NCI-H748 treated with DMSO at 0.1 percent for 48 hours (cell line): ENCODE data around the gene CBARP.
"Not testable (repeated sequence)": the region's sequence is repeated elsewhere in the genome, so short reads cannot be mapped to it uniquely, and the experiment has no call there.

Experiments used
- DNase-seq: peaks from one replicate; lab custom pipeline; 2025; lab: John Stamatoyannopoulos, UW

CBARP gene

GRCh38 chr19:1252221-1252820, 14.5 kb upstream of the CBARP start:
- no peak for DNase-seq

DNA sequence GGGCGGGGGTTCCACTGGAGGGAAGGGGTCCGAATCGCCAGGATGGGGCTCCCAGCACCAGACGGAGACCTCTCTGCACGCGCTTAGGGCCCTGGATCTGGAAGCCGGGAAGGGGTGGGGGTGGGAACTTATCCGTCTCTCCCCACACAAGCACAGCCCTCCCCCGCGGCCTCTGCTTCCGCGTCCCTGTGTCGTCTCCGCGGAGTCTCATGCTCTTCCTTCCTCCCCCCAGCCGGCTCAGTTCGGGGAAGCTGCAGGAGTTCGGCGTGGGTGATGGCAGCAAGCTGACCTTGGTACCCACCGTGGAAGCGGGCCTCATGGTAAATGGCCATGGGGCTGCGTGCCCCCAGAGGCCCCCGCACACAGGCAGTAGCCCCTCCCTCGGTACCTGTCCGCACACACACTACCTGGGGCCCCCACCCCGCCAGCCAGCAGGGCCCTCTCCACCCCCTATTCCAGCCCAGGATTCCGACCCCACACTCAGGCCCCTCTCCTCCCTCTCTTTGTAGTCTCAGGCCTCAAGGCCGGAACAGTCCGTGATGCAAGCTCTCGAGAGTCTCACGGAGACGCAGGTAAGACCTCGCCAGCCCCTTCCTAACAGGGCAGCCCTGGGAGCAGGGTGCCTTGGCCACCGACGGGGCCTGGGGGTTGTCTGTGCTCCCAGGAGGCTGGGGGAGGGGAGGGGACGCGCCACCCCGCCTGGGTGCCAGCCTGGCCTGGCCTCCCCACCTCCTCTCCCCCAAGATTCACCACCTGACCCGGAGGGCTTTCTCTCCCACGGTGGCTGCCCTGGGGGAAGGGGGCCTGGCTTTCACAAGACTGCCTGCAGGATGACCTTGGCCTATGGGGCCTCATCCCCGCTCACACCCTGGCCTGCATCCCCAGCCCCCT, 13.8 kb upstream of the CBARP start:
- DNase-seq: no peak

- DNase-seq: no peak
Observed at GRCh38 chr19:1250437-1251260, 12.8 kb upstream of the CBARP start.

- no peak for DNase-seq
Observed at GRCh38 chr19:1249990-1250436, 12.2 kb upstream of the CBARP start.

- peak; percentile 86 for DNase-seq
Observed at GRCh38 chr19:1249298-1249989, 11.6 kb upstream of the CBARP start.

DNA sequence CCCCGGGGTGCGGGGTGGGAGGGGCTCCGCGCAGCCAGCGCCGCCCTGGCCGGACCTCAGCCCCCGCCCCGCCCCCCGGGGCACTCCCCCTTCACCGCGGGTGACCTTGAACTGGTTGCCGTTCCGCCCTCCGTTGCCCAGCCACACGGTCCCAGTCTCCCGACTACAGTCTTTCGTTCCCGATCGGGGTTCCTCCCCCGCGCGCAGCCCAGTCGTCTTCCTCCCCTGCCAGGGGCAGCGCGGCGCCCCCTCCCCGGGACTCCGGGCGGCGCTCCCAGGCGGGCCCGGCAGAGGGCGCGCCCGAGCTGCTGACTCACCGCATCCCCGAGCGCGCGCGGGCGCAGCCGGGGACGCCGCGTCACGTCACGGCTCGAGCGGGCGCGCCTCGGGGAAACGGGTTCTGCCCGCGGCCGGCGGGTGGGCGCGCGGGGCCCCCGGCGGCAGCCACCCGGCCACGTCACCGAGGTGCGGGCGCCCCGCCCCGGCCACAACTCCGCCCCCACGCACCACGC, 11.0 kb upstream of the CBARP start:
- DNase-seq: peak; percentile 59

- DNase-seq: peak; percentile 59
Observed at GRCh38 chr19:1248139-1248785, 10.5 kb upstream of the CBARP start, which contains the start of gene MIDN. TSS of gene MIDN (plus strand) at chr19:1248583. CDS start at chr19:1250297, 1,714 bp downstream.

DNA sequence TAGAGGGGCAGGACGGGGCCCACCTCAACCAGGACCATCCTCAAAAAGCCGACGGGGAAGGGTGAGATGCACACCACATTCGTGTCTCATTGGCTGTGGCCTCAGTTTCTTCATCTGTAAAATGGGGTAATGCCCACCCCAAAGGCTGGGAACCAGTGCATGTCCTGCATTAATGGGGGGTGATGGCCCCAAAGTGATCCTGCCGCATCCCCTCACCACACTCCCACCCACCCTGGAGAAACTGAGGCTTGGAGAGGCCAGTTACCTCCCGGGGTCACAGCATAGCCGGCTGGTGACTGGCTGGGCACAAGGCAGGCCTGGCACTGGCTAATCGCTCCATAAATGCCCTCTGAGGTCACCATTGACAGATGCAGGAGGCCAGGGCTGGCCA, 9.9 kb upstream of the CBARP start:
- DNase-seq: no peak

GRCh38 chr19:1246265-1247087, 8.7 kb upstream of the CBARP start:
- DNase-seq: not testable (repeated sequence)

- DNase-seq: no peak
Observed at GRCh38 chr19:1245494-1246264, 7.9 kb upstream of the CBARP start.

DNA sequence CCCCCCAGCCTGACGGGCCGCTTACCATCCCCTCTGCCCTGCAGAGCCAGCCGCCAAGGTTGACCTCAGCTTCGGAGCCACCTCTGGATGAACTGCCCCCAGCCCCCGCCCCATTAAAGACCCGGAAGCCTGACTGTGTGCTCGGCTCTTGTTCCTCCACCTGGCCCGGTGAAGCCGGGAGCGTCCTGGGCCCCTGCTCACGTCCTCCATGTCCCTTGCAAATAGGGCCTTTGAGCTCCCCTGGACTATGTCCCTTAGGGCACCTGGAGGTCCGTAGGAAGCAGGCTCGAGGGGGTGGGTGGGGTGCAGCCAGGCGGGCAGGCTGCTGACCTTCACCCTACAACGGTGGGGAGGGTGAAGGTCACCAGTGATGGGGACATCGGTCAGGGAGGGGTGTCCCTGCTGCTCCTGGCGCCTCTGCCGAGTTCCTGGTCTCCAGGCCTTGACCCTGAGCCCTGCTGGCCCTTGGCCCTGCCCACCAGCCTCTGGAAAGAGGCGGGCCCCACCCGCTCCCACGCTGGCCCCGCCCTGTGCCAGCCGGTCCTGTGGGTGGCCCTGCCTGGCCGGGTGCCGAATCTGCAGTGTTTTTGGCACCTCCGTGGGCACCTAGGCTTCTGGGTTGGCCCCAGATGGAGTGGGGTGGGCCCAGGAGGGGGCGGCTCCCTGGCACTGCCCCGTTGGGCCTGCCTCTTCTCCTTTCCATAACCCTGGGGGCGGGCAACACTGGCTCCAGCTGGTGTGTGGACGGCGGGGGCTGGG, 7.1 kb upstream of the CBARP start:
- no peak for DNase-seq

DNA sequence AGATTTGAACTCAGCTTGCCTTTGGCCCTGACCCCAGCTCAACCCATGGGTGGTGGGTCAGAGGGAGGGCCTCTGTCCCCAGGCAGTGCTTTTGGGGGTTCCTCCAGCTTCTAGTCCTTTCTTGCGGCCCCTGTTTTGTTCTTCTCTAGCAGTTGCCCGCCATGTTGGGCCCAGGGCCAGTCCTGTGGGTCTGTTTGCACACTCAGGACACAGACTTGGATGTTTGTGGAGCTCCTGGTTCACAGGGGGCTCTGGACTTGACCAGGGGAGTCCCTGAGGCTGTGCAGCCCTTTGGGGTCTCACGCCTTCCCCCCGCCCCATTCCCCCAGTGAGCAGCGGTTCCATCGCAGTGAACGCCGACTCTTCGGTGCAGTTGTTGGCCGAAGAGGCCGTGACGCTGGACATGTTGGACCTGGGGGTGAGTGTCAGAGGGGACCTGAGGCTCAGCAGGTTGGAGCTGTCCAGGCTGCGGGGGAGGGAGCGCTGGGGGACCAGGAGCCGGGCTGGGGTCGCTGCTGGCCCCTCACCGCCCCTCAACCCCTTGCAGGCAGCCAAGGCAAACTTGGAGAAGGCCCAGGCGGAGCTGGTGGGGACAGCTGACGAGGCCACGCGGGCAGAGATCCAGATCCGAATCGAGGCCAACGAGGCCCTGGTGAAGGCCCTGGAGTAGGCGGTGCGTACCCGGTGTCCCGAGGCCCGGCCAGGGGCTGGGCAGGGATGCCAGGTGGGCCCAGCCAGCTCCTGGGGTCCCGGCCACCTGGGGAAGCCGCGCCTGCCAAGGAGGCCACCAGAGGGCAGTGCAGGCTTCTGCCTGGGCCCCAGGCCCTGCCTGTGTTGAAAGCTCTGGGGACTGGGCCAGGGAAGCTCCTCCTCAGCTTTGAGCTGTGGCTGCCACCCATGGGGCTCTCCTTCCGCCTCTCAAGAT, 6.2 kb upstream of the CBARP start:
- no peak for DNase-seq

- DNase-seq: peak; percentile 55
Observed at GRCh38 chr19:1241417-1242095, 3.8 kb upstream of the CBARP start, which contains the start of gene ATP5F1D. TSS of gene ATP5F1D (plus strand) at chr19:1241751. CDS start at chr19:1241851, 100 bp downstream.

- DNase-seq: no peak
Observed at GRCh38 chr19:1240925-1241324, 3.1 kb upstream of the CBARP start.

DNA sequence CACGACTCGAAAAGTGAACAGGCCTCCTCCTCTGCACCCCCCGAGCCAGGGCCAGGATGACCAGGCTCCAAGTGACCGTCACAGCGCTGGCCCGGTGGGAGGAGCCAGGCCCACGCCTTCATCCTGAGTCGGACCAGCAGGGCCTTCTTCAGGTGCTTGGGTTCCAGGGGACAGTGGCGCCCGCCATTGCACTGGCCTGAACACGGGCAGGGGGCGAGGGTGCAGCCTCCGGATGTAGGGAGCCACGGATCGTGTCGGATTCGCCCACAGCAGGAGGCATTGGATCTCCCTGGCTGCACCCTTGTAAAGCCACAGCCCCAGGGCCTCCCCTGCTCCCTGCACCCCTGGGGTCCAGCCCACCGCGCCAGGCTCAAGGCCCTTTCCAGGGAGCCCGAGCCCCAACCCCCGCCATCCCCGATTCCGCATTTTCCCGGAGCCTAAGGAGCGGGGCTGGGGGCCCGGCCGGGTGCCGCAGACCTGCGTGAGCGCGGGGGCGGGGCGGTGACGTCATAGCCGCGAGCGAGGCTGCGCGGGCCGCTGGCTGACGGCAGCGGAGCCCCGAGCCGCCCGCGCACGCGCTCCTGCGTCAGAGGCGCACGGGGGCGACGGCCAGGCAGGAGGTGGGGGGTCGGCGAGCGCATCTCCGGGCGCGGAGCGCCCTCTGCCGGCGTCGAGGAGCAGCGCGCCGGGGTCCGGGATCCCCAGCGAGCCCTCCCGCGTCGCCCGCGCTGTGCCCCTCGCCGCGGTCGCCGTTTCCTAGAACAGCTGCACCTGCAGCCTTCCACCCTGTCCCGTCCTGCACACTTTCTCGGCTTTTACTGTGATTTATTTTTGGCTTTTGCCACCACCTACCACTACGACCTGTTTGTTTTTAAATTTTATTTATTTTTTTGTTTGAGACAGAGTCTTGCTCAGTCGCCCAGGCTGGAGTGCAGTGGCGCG, 2.3 kb upstream of the CBARP start:
- peak; percentile 61 for DNase-seq

DNA sequence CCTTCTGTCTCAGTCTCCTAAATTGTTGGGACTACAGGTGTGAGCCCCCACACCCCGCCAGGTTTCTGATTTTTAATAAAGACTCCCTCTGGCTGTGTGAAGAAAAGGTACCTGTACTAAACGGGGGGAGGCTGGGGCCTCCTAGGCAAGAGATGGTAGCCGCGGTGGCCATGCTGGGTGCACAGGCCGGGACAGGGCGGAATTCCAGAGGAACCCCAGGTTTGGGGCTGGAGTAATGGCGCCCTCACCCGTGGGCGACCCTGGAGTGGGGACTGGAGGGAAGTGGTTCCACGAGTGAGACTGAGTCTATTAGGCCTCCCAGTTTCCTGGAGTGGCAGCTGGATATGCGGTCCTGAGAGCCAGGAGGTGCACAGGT, 1.6 kb upstream of the CBARP start:
- no peak for DNase-seq
